ENCODE measurements around the gene DOHH.

Gene DOHH

GRCh38 chr19:3471954-3472655, 28.4 kb downstream of the DOHH start:
- no peak overlapping the region for H3K27ac Mint-ChIP-seq
- peaks cover 23% of the 10 kb centered on the region for H3K27me3 Mint-ChIP-seq (ENCODE audit: low read depth, poor library complexity)
- peaks cover 10% of the 10 kb centered on the region for H3K4me1 Mint-ChIP-seq
- peaks cover 26% of the 10 kb centered on the region for H3K9me3 Mint-ChIP-seq
- H3K4me3 Mint-ChIP-seq, result no peak overlapping the region
- DNase-seq, result peak; percentile 66
- H3K36me3 Mint-ChIP-seq (ENCODE audit: low read depth), result peaks cover 15% of the 10 kb centered on the region
- peak; percentile 72 for TF ChIP-seq CTCF (IDR thresholded peaks at IDR 0.05)

- peaks cover 36% of the 10 kb centered on the region for H3K9me3 Mint-ChIP-seq
- H3K27me3 Mint-ChIP-seq (ENCODE audit: low read depth, poor library complexity), result peaks cover 29% of the 10 kb centered on the region
- no peak for DNase-seq
- H3K36me3 Mint-ChIP-seq (ENCODE audit: low read depth), result peaks cover 15% of the 10 kb centered on the region
- H3K4me3 Mint-ChIP-seq, result no peak overlapping the region
- peaks cover 11% of the 10 kb centered on the region for H3K4me1 Mint-ChIP-seq
- no peak overlapping the region for H3K27ac Mint-ChIP-seq
- no peak for TF ChIP-seq CTCF (IDR thresholded peaks at IDR 0.05)
Measured at GRCh38 chr19:3470500-3471128, 29.9 kb downstream of the DOHH start.

GRCh38 chr19:3469638-3470499, 30.6 kb downstream of the DOHH start:
- H3K4me1 Mint-ChIP-seq, result peaks cover 19% of the 10 kb centered on the region
- H3K27me3 Mint-ChIP-seq (ENCODE audit: low read depth, poor library complexity), result peaks cover 36% of the 10 kb centered on the region
- H3K27ac Mint-ChIP-seq, result no peak overlapping the region
- no peak for TF ChIP-seq CTCF (IDR thresholded peaks at IDR 0.05)
- H3K4me3 Mint-ChIP-seq, result no peak overlapping the region
- no peak for DNase-seq
- H3K36me3 Mint-ChIP-seq (ENCODE audit: low read depth), result peaks cover 15% of the 10 kb centered on the region
- H3K9me3 Mint-ChIP-seq, result peaks cover 36% of the 10 kb centered on the region

- H3K27me3 Mint-ChIP-seq (ENCODE audit: low read depth, poor library complexity), result peaks cover 41% of the 10 kb centered on the region
- no peak overlapping the region for H3K4me3 Mint-ChIP-seq
- H3K9me3 Mint-ChIP-seq, result peaks cover 36% of the 10 kb centered on the region
- DNase-seq, result no peak
- peaks cover 15% of the 10 kb centered on the region for H3K4me1 Mint-ChIP-seq
- no peak for TF ChIP-seq CTCF (IDR thresholded peaks at IDR 0.05)
- peaks cover 15% of the 10 kb centered on the region for H3K36me3 Mint-ChIP-seq (ENCODE audit: low read depth)
- no peak overlapping the region for H3K27ac Mint-ChIP-seq
Measured at GRCh38 chr19:3468211-3468610, 32.3 kb downstream of the DOHH start.

GRCh38 chr19:3467437-3468198, 32.9 kb downstream of the DOHH start:
- Mint-ChIP-seq H3K27me3 (ENCODE audit: low read depth, poor library complexity) (peaks cover 44% of the 10 kb centered on the region), H3K27ac (no peak overlapping the region), H3K4me1 (peaks cover 19% of the 10 kb centered on the region), H3K9me3 (peaks cover 36% of the 10 kb centered on the region), H3K36me3 (ENCODE audit: low read depth) (peaks cover 15% of the 10 kb centered on the region), H3K4me3 (no peak overlapping the region)
- no peak for DNase-seq
- no peak for TF ChIP-seq CTCF (IDR thresholded peaks at IDR 0.05)

Measured in nephron progenitor cell (in vitro differentiated cells).